ENCODE measurements around the gene WDR5. TPM values are rescaled to one million over a fixed set of nuclear protein-coding genes. Genes with fewer than 3 reads are reported as not detected.

The WDR5 gene
- total RNA-seq, 2 experiments from 2014 or later = 41.0 to 42.5 TPM

DNA sequence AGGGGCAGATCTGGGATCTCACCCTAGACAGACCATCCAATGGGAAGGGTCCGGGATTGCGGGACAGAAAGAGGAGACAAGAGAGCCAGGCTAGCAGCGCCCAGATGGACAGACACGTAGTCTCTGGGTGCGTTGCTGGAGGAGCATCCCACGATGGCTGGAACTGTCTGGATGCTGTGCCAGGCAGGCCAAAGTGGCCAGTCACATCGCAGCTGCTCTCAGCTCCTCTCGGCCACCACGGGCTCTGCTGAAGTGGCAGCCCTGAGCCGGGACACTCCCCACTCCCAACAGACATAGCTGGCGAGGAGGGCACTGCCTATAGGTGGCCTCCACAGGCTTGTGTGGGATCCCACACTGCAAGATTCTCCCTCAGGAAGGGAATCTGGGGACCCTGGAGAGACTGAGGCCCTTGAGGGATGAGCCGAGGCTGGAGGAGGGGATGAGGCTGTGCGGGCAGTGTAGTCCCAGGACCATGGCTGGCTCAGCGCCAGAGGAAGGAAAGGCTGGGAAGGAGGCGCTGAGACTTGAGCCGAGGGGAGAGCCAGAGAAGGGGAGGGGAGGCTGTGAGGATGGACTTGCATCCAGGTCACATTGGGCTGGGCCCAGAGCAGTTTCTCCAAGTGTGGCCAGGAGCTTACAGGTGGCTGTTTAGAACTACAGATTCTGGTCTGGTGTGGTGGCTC lies 10.3 kb upstream of the WDR5 start:
- DNase-seq = no peak
- Mint-ChIP-seq H3K27me3 (no peaks in the 10 kb centered on the region), H3K9me3 (no peaks in the 10 kb centered on the region), H3K27ac (no peak overlapping the region), H3K4me3 (no peak overlapping the region), H3K4me1 (no peaks in the 10 kb centered on the region), H3K36me3 (ENCODE audit: low read depth) (no peaks in the 10 kb centered on the region)
- ChIA-PET CTCF (interaction anchor here (1.2 to 1.4 kb wide), 3 partner anchors 26 to 45 kb away, joined by 3 to 4 read pairs (median 4); no protein-coding TSS in a partner anchor), POLR2A (no interaction called here)

GRCh38 chr9:134126373-134126772 lies 9.5 kb upstream of the WDR5 start:
- Mint-ChIP-seq H3K4me3 (no peak overlapping the region), H3K27ac (no peak overlapping the region), H3K27me3 (no peaks in the 10 kb centered on the region), H3K9me3 (no peaks in the 10 kb centered on the region), H3K36me3 (ENCODE audit: low read depth) (no peaks in the 10 kb centered on the region), H3K4me1 (no peaks in the 10 kb centered on the region)
- POLR2A ChIA-PET = no interaction called here
- DNase-seq = no peak
- CTCF ChIA-PET = no interaction called here

DNA sequence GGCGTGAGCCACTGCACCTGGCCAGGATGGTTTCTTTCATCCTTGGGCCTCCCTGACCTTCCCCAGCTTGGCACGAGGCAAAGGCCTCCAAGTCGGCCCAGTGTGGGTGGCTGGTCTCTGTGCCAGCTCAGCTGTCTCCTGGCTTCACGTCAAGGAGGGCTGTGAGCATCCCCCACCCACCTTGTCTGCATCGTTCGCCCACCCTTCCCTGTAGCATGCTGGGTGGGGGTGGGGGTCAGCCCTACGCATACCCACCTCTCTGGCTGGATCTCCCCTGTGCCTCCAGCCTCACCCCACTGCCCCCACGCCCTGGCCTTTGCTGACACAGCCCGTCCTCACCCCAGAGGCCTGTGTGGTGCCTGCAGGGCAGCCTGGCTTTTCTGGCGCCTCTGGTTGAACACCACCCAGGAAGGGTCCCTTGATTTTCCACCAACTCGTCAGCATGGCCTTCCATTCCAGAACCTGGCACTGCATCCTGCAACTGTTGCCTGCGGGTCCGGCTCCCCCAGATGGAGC lies 8.8 kb upstream of the WDR5 start:
- CTCF ChIA-PET = no interaction called here
- Mint-ChIP-seq H3K4me3 (no peak overlapping the region), H3K9me3 (no peaks in the 10 kb centered on the region), H3K27me3 (no peaks in the 10 kb centered on the region), H3K36me3 (ENCODE audit: low read depth) (no peaks in the 10 kb centered on the region), H3K27ac (no peak overlapping the region), H3K4me1 (no peaks in the 10 kb centered on the region)
- DNase-seq = no peak
- POLR2A ChIA-PET = no interaction called here

- ChIA-PET CTCF (no interaction called here), POLR2A (no interaction called here)
- Mint-ChIP-seq H3K4me3 (no peak overlapping the region), H3K27me3 (no peaks in the 10 kb centered on the region), H3K4me1 (no peaks in the 10 kb centered on the region), H3K36me3 (ENCODE audit: low read depth) (no peaks in the 10 kb centered on the region), H3K27ac (no peak overlapping the region), H3K9me3 (no peaks in the 10 kb centered on the region)
- DNase-seq = no peak
Measured at GRCh38 chr9:134127616-134128015, 8.3 kb upstream of the WDR5 start.

DNA sequence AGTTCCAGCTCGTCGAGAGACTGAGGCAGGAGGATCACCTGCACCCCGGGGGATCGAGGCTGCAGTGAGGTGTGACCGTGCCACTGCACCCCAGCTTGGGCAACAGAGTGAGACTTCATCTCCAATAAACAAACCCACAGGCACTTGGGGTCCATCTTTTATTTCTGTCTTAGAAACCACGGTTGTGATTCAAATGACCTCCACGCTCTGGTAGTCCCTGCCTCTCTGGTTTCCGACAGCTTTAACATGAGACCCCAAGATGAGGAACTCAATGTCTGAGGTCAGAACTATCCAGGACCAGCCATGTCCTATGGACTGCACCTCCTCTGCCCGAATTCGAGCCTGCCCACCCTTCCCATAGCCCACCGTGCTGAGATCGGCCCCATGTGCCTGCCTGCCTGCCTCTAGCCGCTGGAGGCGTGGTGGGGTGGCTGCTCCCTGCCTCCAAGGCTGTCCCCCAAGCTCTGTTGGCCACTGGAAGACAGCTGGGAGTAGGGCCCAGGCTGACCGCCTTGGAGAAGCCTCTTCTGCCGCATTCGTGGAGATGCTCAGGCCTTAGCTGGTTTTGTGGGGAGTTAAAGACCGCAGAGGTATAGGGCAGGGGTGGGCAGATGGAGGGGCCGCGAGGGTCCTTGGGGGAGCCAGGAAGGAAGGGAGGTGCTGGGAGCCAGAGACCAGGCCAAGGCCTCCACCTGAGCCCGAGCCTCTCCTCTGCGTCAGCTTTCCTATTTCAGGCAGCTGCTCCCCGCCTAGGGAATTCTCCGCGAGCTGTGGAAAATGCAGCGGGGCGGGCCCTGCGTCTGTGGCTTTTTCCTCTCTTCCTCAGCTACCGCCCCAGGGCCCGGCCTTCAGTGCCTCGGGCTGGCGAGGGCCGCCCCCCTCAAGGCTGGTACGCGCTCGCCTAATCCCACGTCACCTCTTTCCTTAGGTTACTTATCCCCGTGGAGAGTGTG lies 6.9 kb upstream of the WDR5 start:
- POLR2A ChIA-PET = interaction anchor here (0.5 kb wide), 1 partner anchor 733 kb away, joined by 5 read pairs; no protein-coding TSS in a partner anchor
- DNase-seq = no peak
- Mint-ChIP-seq H3K4me1 (peaks cover 4% of the 10 kb centered on the region), H3K27ac (no peak overlapping the region), H3K4me3 (no peak overlapping the region), H3K36me3 (ENCODE audit: low read depth) (no peaks in the 10 kb centered on the region), H3K27me3 (no peaks in the 10 kb centered on the region), H3K9me3 (no peaks in the 10 kb centered on the region)
- CTCF ChIA-PET = no interaction called here

- Mint-ChIP-seq H3K4me1 (peaks cover 14% of the 10 kb centered on the region), H3K27me3 (no peaks in the 10 kb centered on the region), H3K27ac (no peak overlapping the region), H3K9me3 (no peaks in the 10 kb centered on the region), H3K4me3 (no peak overlapping the region), H3K36me3 (ENCODE audit: low read depth) (no peaks in the 10 kb centered on the region)
- DNase-seq = no peak
- POLR2A ChIA-PET = no interaction called here
- CTCF ChIA-PET = no interaction called here
Measured at GRCh38 chr9:134130503-134131375, 5.1 kb upstream of the WDR5 start.

DNA sequence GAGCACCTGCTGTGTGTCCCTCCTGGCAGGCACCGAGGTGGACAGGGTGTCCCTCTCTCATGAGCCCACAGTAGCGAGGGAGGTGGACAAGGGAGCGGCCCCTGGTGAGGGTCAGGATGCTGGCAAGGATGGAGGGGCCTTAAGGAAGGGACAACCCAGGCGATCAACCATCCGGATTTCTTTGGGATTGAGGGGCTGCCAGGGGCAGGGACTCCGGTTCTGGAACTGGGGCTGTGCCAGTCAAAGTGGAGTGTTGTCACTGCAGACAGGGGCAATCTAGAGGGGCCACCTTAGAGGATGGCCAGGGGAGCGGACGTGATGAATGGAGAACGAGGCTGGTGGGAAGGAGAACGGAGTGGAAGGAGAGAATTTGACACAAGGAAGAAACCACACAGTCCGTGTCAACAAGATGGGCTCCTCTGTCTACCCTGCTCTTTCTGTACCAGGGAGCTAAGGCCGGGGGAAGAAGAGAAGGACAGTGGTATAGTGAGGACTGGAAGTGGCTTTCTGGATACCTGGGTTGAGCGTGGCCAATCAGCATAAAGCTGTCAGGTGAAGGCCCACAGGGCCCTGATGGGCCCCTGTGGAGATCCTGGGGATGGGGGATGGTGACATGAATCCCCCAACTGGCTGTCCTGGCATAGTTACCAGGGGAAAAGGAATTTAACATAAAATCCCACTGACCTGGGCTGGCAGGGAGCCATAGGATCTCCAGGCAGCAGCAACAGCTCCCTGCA lies 4.2 kb upstream of the WDR5 start:
- Mint-ChIP-seq H3K27me3 (no peaks in the 10 kb centered on the region), H3K27ac (no peak overlapping the region), H3K36me3 (ENCODE audit: low read depth) (peaks cover under 1% of the 10 kb centered on the region), H3K4me1 (peaks cover 15% of the 10 kb centered on the region), H3K4me3 (no peak overlapping the region), H3K9me3 (no peaks in the 10 kb centered on the region)
- DNase-seq = no peak
- POLR2A ChIA-PET = no interaction called here
- CTCF ChIA-PET = no interaction called here

DNA sequence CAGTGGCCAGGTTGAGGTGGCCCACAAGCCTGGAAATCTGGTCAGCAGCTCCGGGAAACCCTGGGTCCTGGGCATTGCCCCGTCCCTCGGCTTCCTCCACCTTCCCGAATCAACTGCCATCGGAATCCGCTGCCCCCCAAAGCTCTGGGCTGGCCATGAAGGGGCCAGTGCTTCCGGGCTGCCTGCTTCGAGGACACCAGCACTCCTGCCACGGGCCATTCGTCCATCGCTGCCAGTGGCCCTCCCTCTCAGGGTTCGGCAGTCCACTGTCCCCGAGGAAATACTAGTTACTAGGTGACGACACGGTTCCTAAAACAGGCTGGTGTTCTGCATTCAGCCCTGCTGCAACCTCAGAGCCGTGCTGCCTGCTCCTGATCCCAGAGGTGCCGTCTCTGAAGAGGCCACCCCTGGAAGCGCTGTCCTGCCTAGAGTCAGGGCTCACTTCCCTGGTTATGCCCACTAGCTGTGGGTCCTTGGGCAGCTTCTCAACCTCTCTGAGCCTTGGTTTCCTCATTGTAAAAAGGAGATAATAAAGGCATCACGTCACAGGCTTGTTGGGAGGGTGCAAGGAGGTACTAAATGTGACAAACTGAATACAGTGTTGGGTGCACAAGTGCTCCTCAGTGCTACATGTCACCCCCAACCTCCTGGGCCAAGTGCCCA lies 3.5 kb upstream of the WDR5 start:
- Mint-ChIP-seq H3K27ac (no peak overlapping the region), H3K9me3 (no peaks in the 10 kb centered on the region), H3K4me3 (peak overlapping the region; percentile 20), H3K27me3 (no peaks in the 10 kb centered on the region), H3K36me3 (ENCODE audit: low read depth) (peaks cover 1% of the 10 kb centered on the region), H3K4me1 (peaks cover 22% of the 10 kb centered on the region)
- DNase-seq = no peak
- ChIA-PET CTCF (no interaction called here), POLR2A (no interaction called here)

DNA sequence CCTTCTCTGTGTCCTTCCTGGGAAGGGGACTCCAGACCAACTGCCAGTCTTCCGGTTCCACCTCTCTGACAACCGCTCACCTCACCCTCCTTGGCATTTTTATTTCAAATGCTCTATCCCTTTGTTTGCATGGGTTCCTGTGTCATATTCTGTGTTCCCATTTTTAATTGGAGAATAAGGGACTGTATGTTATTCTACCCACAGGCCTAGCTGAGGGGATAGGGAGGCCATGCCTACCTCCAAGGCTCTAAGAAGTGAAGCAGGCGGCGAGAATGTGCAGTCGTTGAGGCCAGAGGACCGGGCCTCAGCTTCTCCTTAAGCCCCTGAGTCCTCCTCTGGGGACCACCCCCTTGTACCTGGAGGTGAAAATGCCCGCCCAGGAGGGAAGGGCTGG lies 936 bp upstream of the WDR5 start:
- no peaks in the 10 kb centered on the region for H3K9me3 Mint-ChIP-seq
- no peaks in the 10 kb centered on the region for H3K27me3 Mint-ChIP-seq
- peaks cover 11% of the 10 kb centered on the region for H3K36me3 Mint-ChIP-seq (ENCODE audit: low read depth)
- H3K4me1 Mint-ChIP-seq = peaks cover 40% of the 10 kb centered on the region
- peak overlapping the region; percentile 87 for H3K27ac Mint-ChIP-seq
- CTCF ChIA-PET = interaction anchor here (1.0 kb wide), 1 partner anchor 39 kb away, joined by 3 read pairs; no protein-coding TSS in a partner anchor
- no peak for DNase-seq
- H3K4me3 Mint-ChIP-seq = peak overlapping the region; percentile 89
- POLR2A ChIA-PET = no interaction called here

DNA sequence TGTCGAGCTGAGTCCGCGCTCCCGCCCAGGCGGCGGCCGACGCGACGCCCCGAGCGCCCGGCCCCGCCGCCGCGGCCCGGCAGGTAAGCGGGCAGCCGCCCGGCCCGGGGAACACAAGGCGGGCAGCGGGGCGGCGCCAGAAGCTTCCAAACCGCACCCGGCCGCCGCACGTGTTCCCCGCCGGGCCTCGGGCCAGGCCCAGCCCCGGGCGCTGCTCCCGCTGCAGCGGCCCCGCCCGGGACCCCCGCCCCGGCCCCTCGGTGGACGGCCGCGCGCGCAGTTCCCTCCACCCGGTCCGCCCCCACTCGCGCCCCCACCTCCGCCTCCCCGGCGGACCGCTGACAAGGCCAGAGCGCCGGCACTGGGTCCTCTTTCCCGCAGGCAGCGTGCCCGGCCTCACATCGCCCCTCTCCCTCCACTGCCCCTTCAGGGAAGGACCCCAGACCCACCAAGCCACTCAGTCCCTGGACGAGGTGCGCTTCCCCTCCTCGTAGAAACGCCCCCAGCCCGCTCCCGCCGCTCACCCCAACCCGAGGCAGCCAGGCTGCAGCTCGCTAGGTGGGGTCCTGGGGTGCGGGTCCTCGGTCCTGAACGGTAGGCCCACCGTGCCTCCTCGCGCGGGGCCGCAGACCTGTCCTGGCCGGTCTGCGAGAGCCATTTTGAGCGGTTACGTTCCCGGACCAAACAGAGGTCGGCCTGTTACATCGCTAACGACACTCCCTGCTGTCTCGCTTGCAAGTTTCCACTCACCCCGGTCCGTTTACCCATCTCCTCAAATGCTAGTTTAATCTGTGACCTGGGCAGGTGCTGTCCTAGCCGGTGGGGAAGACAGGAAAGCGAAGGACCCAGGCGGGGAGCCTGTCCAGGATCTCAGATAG lies 475 bp downstream of the WDR5 start:
- POLR2A ChIA-PET = interaction anchor here (0.9 kb wide), 1 partner anchor 28 kb away, joined by 9 read pairs; the partner anchor contains the start of gene RNU6ATAC
- DNase-seq = peak; percentile 24
- Mint-ChIP-seq H3K4me3 (peak overlapping the region; percentile 88), H3K27me3 (no peaks in the 10 kb centered on the region), H3K27ac (peak overlapping the region; percentile 86), H3K9me3 (no peaks in the 10 kb centered on the region), H3K4me1 (peaks cover 40% of the 10 kb centered on the region), H3K36me3 (ENCODE audit: low read depth) (peaks cover 21% of the 10 kb centered on the region)
- CTCF ChIA-PET = interaction anchor here (0.8 to 1.0 kb wide), 4 partner anchors 26 to 110 kb away, joined by 3 read pairs; partner anchors contain the start of gene RNU6ATAC

DNA sequence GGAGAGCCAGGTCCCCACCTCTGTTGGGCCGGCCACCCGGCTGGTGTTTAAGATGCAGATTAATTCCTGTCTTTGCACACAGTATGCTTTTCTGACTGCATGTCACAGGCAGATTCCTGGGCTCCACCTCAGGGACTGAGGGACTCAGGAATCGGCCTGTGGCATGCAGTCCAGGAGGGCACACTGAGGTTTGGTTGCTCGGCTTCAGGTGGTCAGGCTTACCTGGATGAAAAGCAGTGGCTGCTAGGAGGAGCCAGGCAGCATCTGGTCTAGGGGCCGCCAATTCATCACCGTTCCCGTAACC lies 1.1 kb downstream of the WDR5 start:
- Mint-ChIP-seq H3K9me3 (no peaks in the 10 kb centered on the region), H3K4me1 (peaks cover 41% of the 10 kb centered on the region), H3K4me3 (peak overlapping the region; percentile 88), H3K27me3 (no peaks in the 10 kb centered on the region), H3K27ac (peak overlapping the region; percentile 86), H3K36me3 (ENCODE audit: low read depth) (peaks cover 25% of the 10 kb centered on the region)
- ChIA-PET POLR2A (no interaction called here), CTCF (no interaction called here)
- no peak for DNase-seq
